ENCODE measurements around the gene GPR15.

- TF ChIP-seq CTCF (IDR thresholded peaks at IDR 0.05) (no peak), POLR2A (IDR thresholded peaks at IDR 0.05) (no peak)
Observed at GRCh38 chr3:98512576-98512975, 19.2 kb upstream of the GPR15 start.
